Hypothalamus (tissue), 51 donors: ENCODE results near the gene DHRSX.
"Not testable (repeated sequence)": the region's sequence is repeated elsewhere in the genome, so short reads cannot be mapped to it uniquely, and the experiment has no call there.

Experiments
- DNase-seq, 51 donors: peaks; one replicate each; lab custom pipeline; 2025; lab: John Stamatoyannopoulos, UW

Gene DHRSX

GRCh38 chrX:2460821-2461710 is 39.7 kb downstream of the DHRSX start:
- DNase-seq: not testable (repeated sequence)

GRCh38 chrX:2460048-2460447 is 40.7 kb downstream of the DHRSX start:
- not testable (repeated sequence) for DNase-seq

GRCh38 chrX:2458309-2458708 is 42.5 kb downstream of the DHRSX start:
- no peak for DNase-seq

- DNase-seq: no peak
Measured at GRCh38 chrX:2457289-2458133, 43.3 kb downstream of the DHRSX start.

- not testable (repeated sequence) for DNase-seq
Measured at GRCh38 chrX:2456091-2456490, 44.7 kb downstream of the DHRSX start.

GRCh38 chrX:2454620-2455019 is 46.2 kb downstream of the DHRSX start:
- not testable (repeated sequence) for DNase-seq

- no peak for DNase-seq
Measured at GRCh38 chrX:2452799-2453198, 48.0 kb downstream of the DHRSX start.

- DNase-seq: no peak
Measured at GRCh38 chrX:2452317-2452784, 48.4 kb downstream of the DHRSX start.

- no peak for DNase-seq
Measured at GRCh38 chrX:2451501-2452316, 49.1 kb downstream of the DHRSX start.

GRCh38 chrX:2450681-2451080 is 50.1 kb downstream of the DHRSX start:
- no peak for DNase-seq

- no peak for DNase-seq
Measured at GRCh38 chrX:2449135-2449886, 51.5 kb downstream of the DHRSX start.

GRCh38 chrX:2447484-2447883 is 53.3 kb downstream of the DHRSX start:
- DNase-seq: no peak

GRCh38 chrX:2446815-2447214 is 54.0 kb downstream of the DHRSX start:
- DNase-seq: no peak

- DNase-seq: no peak
Measured at GRCh38 chrX:2445662-2446623, 54.8 kb downstream of the DHRSX start.

- DNase-seq: no peak
Measured at GRCh38 chrX:2442694-2443093, 58.1 kb downstream of the DHRSX start.

- DNase-seq: no peak
Measured at GRCh38 chrX:2441466-2441865, 59.3 kb downstream of the DHRSX start.

GRCh38 chrX:2439613-2440012 is 61.2 kb downstream of the DHRSX start:
- DNase-seq: no peak

GRCh38 chrX:2435465-2435864 is 65.3 kb downstream of the DHRSX start:
- no peak for DNase-seq
